ACC112 (cell line): ENCODE results near the gene NOCT.
A peak's percentile ranks its signal among the peaks of the same experiment; 100 is the strongest.
"Not testable (repeated sequence)": the region's sequence is repeated elsewhere in the genome, so short reads cannot be mapped to it uniquely, and the experiment has no call there.

Experiments
- H2AFZ ChIP-seq: fragments of 200-600 bp; sonication (generic); one replicate; pipeline ENCODE4 v1.6.0; 2017; ENCODE audit warnings: antibody characterized with exemption, low read length; ENCODE audit not compliant: unreplicated experiment
- H3K27ac ChIP-seq: fragments of 200-600 bp; sonication (generic); 2 replicates; pipeline ENCODE4 v1.5.1; 2014; ENCODE audit warnings: low read depth, mild to moderate bottlenecking, antibody characterized with exemption, low read length, moderate library complexity
- H3K27me3 ChIP-seq: fragments of 200-600 bp; sonication (generic); 2 replicates; pipeline ENCODE4 v1.6.1; 2014; ENCODE audit warnings: mild to moderate bottlenecking, antibody characterized with exemption, low read length, moderate library complexity, mixed read lengths; ENCODE audit not compliant: insufficient read depth
- H3K36me3 ChIP-seq: fragments of 200-600 bp; sonication (generic); 2 replicates; pipeline ENCODE4 v1.6.1; 2016; ENCODE audit warnings: mild to moderate bottlenecking, antibody characterized with exemption, low read length, moderate library complexity, mixed read lengths; ENCODE audit not compliant: insufficient read depth
- H3K4me1 ChIP-seq: fragments of 200-600 bp; sonication (generic); one replicate; pipeline ENCODE4 v1.6.1; 2016; ENCODE audit warnings: low read length, mixed read lengths; ENCODE audit not compliant: insufficient read depth, unreplicated experiment, control insufficient read depth
- H3K4me3 ChIP-seq: fragments of 200-600 bp; sonication (generic); 2 replicates; pipeline ENCODE4 v1.5.1; 2014; ENCODE audit warnings: mild to moderate bottlenecking, low read depth, low read length
- H3K79me2 ChIP-seq: fragments of 200-600 bp; sonication (generic); one replicate; pipeline ENCODE4 v1.6.0; 2016; ENCODE audit warnings: low read length; ENCODE audit not compliant: control insufficient read depth, unreplicated experiment, insufficient read depth

The NOCT gene

DNA sequence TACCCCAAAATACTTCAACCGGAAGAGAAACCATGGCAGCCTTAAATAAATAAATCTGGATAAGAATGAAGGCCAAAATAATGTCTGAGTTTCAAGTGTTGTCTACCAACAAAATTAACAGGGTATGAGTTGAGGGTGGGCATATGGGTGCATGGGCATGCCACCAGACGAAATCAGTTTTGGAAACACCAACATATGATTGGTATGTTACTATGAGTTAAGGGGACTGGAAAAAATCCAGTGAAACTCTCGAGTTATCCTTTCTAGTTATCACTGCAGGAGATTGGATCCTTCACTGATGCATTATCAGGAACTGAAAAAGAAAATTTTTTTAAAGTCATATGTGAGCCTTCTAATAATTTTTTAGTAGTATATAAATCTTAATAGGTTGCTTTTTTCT, 32.4 kb downstream of the NOCT start:
- Histone ChIP-seq H3K4me3 (no peak overlapping the region), H3K36me3 (peaks cover 23% of the 10 kb centered on the region), H3K27ac (no peak overlapping the region), H3K27me3 (no peaks in the 10 kb centered on the region), H3K79me2 (peaks cover 25% of the 10 kb centered on the region), H2AFZ (no peak overlapping the region), H3K4me1 (peaks cover 7% of the 10 kb centered on the region)

GRCh38 chr4:139050446-139050845, 34.9 kb downstream of the NOCT start:
- H3K79me2 ChIP-seq, result peaks cover 17% of the 10 kb centered on the region
- peak overlapping the region; percentile 23 for H3K27ac ChIP-seq
- peaks cover 14% of the 10 kb centered on the region for H3K36me3 ChIP-seq
- peaks cover 17% of the 10 kb centered on the region for H3K4me1 ChIP-seq
- no peak overlapping the region for H2AFZ ChIP-seq
- H3K27me3 ChIP-seq, result no peaks in the 10 kb centered on the region
- no peak overlapping the region for H3K4me3 ChIP-seq

DNA sequence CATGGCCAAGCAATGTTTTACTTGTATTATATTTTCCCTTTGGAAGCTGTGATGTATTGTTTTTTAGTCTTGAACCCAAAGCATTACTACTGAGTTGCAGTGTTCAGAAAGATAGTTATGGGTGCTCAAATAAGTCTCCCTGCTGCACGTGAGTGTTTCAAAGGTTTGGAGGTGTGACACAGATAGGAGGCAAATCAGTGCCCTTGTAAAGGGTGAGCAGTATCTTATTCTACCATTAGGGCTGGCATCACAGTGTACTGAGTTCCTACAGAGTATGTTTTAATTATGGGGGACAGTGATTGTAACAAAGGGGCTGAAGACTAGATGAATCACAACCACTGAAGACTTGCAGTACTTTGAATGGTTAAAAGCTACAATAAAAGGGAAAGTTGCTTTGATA, 38.3 kb downstream of the NOCT start:
- Histone ChIP-seq H3K27ac (no peak overlapping the region), H2AFZ (no peak overlapping the region), H3K4me1 (peaks cover 18% of the 10 kb centered on the region), H3K79me2 (peaks cover 5% of the 10 kb centered on the region), H3K27me3 (no peaks in the 10 kb centered on the region), H3K4me3 (no peak overlapping the region), H3K36me3 (peaks cover 13% of the 10 kb centered on the region)

- H3K27ac ChIP-seq, result peak overlapping the region; percentile 25
- H3K36me3 ChIP-seq, result peaks cover 17% of the 10 kb centered on the region; the same call in 1 of the 2 replicates
- H3K79me2 ChIP-seq, result peaks cover 3% of the 10 kb centered on the region
- no peak overlapping the region for H2AFZ ChIP-seq
- H3K4me1 ChIP-seq, result peaks cover 18% of the 10 kb centered on the region
- H3K27me3 ChIP-seq, result no peaks in the 10 kb centered on the region
- H3K4me3 ChIP-seq, result no peak overlapping the region
These were observed 39.4 kb downstream of the NOCT start for GRCh38 chr4:139054791-139055505.

DNA sequence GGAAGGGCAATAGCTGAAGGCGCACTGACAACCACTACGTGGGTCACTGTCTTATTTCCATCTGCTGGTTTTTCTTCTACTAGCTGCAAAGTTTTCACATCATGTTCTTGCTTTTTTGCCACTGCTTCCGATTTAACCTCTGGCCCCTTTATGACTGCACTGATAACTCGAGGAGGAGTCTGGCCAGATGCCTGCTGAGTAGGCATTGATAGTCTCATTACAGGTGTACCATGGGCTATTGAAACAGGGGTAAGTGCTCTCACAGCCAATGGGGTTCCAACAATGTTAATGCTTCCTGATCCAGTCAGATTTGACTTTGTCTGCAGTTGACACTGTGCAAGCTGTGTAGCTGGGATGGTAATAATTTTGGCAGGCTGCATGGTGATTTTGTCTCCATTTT, 43.4 kb downstream of the NOCT start:
- H2AFZ ChIP-seq, H3K27me3 ChIP-seq, H3K79me2 ChIP-seq, H3K4me3 ChIP-seq, H3K27ac ChIP-seq: not testable (repeated sequence)
- H3K36me3 ChIP-seq, result peaks cover 42% of the 10 kb centered on the region
- H3K4me1 ChIP-seq, result peaks cover 11% of the 10 kb centered on the region

GRCh38 chr4:139060591-139060990, 45.0 kb downstream of the NOCT start:
- Histone ChIP-seq H3K79me2 (no peaks in the 10 kb centered on the region), H2AFZ (no peak overlapping the region), H3K27ac (no peak overlapping the region), H3K36me3 (peaks cover 52% of the 10 kb centered on the region), H3K27me3 (no peaks in the 10 kb centered on the region), H3K4me3 (no peak overlapping the region), H3K4me1 (no peaks in the 10 kb centered on the region)

- Histone ChIP-seq H3K4me1 (peaks cover 6% of the 10 kb centered on the region), H3K27ac (no peak overlapping the region), H3K79me2 (peaks cover 63% of the 10 kb centered on the region), H3K36me3 (peaks cover 7% of the 10 kb centered on the region; the same call in 1 of the 2 replicates), H3K4me3 (no peak overlapping the region), H3K27me3 (no peaks in the 10 kb centered on the region), H2AFZ (no peak overlapping the region)
These were observed 60.6 kb downstream of the NOCT start for GRCh38 chr4:139076016-139076744.

DNA sequence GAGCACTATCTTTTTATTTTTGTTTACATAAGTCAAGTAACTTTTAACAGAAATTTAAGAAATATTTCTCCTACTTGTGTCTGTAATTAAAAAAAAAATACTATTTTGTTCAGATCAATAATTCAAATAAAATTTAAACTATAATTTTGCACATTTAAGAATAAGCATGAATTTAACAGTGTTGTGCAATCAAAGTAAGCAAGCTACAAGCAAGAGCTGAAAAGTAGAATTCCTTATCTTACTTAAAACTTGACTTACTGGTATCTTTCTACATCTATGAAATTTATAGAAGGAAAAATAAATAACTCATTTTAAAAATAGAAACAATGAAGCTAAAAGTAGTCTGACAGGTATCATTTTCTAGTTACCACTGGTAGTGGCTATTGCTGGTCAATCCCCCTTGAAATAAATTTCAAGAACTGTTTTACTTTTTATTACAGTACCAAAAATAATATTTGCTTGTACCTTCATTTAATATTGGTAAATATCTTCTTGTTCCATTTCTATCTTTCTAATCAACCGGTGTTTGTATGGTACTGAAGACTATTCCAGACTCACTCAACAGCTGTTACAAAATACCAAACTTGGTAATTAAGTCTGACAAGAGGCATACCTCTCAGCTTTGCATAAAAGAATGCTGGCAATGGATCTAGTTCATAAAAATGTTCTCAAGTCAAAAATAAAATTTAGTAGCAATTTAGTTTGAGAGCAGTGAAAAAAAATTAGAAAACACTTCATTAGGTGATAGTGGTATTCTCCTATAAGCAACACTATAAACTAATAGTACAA, 62.2 kb downstream of the NOCT start:
- Histone ChIP-seq H3K79me2 (peaks cover 76% of the 10 kb centered on the region), H2AFZ (no peak overlapping the region), H3K27me3 (no peaks in the 10 kb centered on the region), H3K4me1 (peaks cover 14% of the 10 kb centered on the region), H3K4me3 (no peak overlapping the region), H3K27ac (no peak overlapping the region), H3K36me3 (no peaks in the 10 kb centered on the region)

DNA sequence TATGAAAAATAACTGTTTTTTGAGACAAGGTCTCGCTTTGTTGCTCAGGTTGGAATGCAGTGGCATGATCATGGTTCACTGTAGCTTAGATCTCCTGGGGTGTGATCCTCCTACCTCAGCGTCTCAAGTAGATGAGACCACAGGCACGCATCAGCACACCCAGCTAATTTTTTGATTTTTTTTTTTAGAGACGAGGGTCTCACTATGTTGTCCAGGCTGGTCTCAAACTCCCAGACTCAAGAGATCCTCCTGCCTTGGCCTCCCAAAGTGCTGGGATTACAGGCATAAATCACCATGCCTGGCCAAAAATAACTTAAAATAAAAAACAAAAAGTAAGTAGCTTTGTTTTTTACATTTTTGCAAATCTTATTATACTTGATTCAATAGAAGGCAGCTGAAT, 63.3 kb downstream of the NOCT start:
- Histone ChIP-seq H3K4me3 (no peak overlapping the region), H2AFZ (no peak overlapping the region), H3K27ac (no peak overlapping the region), H3K79me2 (peaks cover 75% of the 10 kb centered on the region), H3K36me3 (no peaks in the 10 kb centered on the region), H3K4me1 (peaks cover 14% of the 10 kb centered on the region), H3K27me3 (no peaks in the 10 kb centered on the region)

DNA sequence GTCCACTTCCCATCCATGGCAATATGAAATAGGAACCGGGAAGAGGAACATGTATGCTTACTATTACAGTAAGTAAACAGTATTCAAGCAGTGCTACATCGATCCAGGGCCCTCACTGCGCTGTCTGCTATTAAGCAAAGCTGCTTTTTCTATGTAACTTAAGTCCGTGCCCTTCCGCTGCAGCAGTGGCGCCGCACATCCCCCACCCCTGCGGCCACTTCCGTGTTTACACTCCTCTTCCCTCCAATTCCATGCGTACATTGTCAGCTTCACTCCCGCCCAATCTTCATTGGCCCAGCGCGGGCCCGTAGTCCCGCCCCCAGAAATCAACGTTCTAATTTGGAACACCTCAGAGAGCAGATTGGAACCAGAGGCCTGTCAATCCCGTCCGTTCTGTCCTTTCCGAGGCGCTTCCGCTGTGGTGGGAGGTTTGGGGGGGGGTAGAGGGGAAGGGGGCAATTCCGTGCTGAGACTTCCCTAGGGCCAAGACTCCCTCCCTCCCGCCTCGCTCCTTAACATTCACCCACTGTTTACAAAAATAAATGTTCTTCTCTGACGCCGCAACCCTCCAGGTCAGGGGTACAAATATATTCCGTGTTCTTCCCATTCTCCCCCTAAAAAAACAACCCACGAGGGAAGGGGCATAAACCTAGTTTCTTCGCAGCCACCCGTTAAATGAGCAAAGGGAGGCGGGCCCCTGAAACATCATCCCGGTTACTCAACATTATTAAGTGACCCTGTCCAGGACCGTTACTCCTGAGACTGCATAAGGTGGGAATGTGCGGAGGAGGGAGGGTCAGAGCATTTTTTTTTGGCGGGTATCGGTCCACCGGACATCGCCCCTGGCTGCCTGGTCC, 67.4 kb downstream of the NOCT start:
- no peaks in the 10 kb centered on the region for H3K27me3 ChIP-seq
- H3K4me1 ChIP-seq, result peaks cover 18% of the 10 kb centered on the region
- H3K27ac ChIP-seq, result peak overlapping the region; percentile 90
- H3K79me2 ChIP-seq, result peaks cover 47% of the 10 kb centered on the region
- peak overlapping the region; percentile 96 for H2AFZ ChIP-seq
- no peaks in the 10 kb centered on the region for H3K36me3 ChIP-seq
- H3K4me3 ChIP-seq, result peak overlapping the region; percentile 97
